ENCODE results near the gene ADARB2.
"Not testable (repeated sequence)": the region's sequence is repeated elsewhere in the genome, so short reads cannot be mapped to it uniquely, and the experiment has no call there.

ADARB2 gene

DNA sequence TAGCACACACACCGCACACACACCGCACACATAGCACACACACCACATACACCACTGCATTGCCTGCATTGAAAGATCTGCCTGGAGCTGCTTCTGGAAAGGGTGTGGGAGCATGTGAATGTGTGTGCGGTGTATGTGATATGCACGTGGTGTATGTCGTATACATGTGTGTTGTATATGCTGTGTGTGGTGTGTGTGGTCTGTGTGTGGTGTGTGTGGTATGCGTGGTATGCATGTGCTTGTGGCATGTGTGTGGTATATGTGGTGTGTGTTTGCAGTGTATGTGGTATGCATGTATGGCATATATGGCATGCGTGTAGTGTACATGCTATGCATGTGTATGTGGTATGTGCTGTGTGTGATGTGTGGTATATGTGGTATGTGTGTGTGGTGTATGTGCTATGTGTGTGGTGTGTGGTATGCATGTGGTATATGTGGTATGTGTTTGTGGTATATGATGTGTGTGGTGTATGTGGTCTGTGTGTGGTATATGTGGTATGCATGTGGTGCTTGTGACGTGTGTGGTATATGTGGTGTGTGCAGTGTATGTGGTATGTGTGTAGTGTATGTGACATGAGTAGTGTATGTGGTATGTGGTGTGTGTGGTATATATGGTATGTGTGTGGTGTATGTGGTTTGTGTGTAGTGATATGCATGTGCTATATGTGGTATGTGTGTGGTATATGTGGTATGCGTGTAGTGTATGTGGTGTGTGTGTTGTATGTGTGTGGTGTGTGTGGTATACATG is 505.0 kb downstream of the ADARB2 start:
- DNase-seq, result no peak

DNA sequence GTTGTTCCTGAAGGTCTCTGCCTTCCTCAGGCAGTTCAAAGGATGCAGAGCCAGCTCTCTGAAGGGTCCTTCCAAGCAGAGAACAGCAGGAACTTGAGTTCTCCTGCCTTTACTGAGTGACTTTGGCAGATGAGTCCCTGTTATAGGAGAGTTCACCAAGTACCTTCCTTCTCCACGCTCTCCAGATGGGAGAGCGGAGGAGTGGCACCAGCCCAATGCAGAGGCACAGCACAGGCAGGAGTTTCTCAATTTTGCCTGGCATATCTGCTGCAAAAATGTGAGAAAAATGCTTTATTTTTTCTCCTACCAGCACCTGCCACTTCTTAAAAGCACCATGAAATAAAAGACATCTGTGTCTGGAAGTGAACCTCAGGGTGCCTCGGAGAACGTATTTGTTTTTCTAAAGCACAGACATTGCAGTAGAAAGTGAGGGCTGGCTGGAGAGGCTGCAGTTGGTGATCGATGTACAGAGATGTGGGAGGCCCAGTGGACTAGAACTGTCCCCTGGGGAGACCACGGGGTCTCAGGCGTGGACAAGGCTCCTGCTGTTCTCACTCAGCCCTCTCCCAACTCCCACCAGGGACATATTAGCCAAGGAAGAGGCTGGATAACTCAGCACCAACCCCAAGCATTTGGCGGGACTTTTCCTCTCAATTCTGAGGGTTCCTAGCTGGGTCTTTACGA is 506.6 kb downstream of the ADARB2 start:
- no peak for DNase-seq

DNA sequence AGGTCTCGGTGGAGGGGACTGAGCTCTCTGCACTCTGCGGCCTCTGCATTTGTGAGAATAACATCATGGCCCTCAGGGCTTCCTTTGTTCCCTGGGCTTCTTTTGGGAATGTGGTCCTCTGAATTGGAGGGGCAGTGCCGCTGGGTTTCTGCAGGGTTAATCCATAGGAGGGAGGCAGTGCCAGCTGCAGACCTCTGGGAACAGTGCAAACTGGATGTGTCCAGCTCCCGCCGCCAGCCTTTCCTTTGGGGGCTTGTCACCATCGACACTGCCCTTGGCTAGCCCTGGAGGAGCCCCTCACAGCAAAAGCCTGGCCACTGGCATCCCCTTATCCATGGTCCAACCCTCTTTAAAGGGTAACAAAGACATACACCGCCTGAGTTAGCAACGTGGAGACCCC is 507.2 kb downstream of the ADARB2 start:
- no peak for DNase-seq

DNA sequence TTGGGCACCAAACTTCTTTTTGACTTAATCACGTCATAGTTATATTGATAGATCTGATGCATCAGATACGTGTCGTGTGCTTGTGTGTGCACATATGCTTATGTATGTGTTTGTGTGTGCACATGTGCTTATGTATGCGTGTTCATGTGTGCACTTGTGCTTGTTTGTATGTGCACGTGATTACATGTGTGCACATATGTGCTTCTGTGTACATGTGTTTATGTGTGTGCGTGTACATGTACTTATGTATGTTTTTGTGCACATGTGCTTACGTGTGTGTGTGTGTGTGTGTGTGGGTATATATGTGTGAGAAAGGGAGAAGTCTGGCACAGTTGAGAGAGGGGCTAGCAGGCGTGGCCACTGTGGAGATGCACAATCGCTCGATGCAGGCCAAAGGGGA is 507.8 kb downstream of the ADARB2 start:
- DNase-seq, result no peak

DNA sequence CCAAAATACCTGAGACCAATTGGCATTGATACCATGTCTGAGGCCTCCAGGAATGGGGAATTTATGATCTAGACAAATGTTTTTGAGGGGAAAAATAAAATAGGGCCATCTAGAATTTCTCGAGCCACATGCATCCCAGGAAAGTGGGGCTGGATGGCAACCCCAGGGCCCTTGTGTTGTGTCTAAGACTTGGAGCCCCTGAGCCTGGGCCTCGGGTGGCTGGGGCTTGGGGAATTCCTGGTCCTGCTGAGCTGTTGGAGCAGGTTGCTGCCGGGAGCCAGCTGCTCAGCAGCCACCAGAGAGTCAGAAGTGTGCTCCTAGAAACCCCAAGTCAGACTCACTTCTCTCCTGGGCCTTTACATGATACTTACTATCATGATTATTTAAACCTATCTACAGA is 508.2 kb downstream of the ADARB2 start:
- no peak for DNase-seq

DNA sequence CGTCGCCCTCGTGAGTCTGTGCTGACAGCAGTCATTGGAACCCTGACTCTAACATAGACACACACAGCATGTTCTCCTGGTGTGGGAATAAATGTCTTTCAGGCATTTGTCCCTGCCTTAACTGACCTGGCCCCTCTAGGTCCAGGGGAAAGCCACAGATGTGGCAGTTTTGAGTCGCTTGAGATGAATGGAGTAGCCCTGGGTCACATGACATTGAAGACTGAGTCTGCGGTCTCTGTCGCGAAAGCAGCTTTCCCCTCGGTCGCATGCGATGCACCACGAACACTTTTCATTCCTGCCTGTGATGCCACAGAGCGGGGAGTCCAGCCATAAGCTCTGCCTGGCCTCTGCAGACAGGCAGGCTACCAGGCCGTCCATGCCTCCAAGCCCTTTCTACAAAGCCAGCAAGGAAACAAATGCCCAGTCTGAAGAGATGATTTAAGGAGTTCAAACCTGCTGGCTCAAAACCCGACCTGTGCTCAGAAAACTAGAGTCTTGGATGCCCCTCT is 508.8 kb downstream of the ADARB2 start:
- no peak for DNase-seq

DNA sequence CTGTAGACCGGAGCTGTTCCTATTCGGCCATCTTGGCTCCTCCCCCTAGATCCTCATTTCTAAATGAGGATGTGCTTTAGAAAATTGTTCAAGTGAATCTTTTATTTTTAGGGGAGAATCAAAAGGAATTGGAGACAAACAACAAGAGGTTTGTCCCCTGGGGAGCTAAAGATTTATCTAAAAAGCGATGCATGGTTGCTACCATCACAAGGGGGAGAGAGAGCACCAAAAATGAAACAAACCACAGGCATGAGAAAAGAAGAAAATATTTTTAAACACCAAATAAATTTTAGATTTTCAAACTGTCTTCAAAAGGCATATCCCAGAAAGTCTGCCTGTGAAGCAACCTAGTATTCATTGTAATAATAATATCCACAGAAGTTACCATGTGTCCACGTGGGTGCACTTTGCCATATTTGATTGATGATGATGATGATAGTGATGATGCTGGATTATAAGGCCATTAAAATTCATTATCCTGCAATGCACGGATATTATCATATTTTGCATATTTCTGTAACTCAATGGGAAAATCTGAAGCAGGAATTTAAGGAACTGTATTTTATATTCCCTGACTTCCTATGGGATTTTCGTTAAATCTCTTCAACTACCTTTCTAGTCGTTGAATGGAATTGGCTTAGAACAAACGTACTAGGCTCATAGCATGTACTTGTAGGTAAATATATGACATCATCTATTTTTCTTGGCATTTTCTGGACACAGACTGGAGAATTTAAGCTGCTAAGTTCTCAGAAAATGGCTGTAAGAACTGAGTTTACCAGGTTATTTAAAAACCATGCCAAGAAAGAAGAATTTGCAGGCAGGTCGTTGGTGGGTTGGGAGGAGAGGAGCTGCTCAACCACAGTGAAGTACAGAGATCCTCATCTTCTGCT is 509.6 kb downstream of the ADARB2 start:
- DNase-seq, result no peak

DNA sequence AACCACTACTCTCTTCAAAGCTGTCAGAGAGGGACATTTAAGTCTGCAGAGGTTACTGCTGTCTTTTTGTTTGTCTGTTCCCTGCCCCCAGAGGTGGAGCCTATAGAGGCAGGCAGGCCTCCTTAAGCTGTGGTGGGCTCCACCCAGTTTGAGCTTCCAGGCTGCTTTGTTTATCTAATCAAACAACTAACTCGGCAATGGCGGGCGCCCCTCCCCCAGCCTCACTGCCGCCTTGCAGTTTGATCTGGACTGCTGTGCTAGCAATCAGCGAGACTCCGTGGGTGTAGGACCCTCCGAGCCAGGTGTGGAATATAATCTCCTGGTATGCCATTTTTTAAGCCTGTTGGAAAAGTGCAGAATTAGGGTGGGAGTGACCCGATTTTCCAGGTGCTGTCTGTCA is 510.4 kb downstream of the ADARB2 start:
- DNase-seq, result not testable (repeated sequence)

DNA sequence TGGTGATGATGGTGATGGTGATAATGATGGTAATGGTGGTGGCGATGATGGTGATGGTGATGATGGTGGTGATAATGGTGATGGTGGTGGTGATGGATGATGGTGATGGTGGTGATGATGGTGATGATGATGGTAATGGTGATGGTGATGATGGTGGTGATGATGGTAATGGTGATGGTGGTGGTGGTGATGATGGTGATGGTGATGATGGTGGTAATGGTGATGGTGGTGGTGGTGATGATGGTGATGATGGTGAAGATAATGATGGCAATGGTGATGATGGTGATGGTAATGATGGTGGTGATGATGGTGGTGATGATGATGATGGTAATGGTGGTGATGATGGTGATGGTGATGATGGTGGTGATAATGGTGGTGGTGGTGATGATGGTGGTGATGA is 517.5 kb downstream of the ADARB2 start:
- DNase-seq, result not testable (repeated sequence)

DNA sequence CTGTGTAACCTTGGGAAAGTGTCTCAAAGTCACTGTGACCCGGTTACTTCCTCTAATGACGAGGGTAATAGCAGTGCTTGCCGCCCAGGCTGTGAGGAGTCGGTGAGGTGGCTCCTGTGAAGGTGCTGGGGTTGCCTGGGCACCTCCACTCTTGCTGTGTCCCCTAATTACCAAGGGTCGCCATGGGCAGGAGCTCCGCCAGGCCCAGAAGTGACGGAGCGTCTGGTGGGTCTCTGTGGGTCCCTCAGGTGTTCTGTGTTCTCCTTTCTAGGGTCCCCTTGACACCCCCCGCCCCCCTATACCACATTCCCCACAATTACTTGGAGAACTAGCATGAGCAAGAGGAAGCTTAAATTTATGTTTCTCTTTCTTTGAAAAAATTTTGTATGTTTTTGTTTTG is 519.7 kb downstream of the ADARB2 start:
- DNase-seq, result no peak

DNA sequence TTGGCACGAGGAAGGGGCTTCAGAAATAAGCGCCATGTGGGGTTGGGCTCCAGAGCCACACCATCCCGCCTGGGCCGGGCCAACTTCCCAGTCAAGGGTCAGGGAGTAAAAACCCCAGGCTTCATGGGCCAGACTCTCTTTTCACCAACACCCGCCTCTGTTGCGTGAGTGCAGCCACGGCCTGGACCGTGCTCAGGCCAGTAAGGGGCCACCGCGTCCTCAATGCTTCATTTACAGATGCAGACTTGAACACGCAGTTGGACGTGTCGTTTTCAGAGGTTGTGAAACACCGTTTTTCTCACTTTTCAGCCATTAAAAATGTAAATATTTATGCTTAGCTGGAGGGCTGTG is 520.1 kb downstream of the ADARB2 start:
- no peak for DNase-seq

DNA sequence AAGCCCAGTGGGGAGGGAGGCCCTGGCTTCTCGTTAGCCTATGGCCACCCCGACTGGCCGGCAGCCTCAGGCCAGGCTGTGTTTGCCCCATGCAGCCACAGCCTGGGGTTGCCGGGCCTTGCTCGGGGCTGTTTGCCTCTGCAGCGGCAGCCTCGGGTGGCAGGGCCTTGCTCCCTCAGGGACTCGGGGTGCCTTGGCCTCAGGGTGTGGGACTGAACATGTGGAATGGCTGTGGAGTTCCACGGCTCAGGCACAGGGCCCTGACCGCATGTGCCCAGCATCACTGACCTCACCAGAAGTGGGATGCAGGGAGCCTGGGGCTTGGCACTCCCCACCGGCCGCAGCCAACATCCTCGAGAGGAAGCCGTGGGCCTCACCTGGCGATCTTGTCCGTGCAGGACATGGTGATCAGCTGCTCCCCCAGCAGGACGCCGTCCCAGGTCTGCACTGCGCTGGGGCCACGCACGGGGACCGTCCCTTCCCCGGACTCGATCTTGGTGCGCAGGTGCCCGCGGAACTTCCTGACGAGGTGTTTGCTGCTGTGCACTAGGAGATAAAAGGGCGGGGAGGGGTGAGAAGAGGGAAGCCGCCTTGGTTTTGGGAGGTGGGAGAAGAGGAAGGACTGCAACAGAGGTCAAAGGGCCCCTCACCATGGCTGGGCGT is 520.6 kb downstream of the ADARB2 start:
- no peak for DNase-seq

DNA sequence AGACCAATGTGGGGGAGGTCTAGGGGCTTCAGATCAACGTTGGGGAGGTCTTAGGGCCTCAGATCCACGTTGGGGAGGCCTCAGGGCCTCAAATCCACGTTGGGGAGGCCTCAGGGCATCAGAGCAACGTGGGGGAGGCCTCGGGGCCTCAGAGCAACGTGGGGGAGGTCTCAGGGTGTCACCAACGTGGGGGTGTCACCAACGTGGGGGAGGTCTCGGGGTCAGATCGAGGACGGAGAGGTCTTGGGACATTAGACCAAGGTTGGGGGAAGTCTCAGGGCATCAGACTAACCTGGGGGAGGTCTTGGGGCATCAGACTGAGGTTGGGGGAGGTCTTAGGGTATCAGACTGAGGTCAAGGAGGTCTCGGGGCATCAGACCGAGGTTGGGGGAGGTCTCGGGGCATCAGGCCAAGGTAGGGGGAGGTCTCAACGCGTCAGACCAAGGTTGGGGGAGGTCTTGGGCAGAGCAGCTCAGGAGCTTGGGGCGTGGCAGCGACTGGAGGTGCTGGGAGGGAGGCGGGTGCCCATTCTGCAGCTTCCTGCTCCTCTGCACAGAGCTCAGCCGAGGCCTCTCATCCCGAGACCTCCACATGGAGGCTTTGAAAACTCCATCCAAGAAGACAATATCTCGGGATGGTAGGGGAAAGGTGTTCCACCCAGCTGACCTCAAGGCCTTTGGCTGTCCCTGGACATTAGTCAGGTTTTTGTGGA is 521.3 kb downstream of the ADARB2 start:
- no peak for DNase-seq

DNA sequence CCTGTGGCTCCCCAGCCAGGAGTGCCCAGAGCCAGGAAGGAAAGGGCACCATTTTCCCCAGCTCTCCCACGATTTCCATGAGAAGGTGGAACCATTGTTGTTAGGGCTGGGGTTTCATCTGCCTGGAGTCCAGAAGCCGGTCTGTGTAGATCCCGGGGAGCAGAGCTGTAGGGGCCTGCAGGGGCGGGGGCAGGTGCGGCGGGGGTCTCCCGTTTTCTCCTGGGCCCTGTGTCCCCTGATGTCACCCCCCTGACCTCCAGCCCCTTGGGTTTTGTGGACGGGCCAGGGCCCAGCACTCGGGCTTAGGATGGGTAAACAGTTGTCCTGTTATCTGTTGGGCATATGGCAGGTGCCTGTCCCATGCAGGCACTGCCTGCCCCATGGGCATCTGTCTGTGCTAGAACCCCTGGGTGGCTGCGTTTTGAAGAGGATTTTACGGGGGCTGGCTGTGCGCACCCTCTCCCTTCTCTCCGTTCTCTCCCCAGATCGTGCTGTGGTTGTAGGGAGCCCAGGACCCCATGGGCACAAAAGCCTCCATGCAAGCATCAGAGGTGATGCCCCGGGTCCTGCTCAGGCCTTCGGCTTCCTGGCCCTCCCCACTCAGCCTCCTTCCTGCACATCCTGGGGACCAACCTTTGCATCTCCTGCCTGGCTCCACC is 522.3 kb downstream of the ADARB2 start:
- no peak for DNase-seq

DNA sequence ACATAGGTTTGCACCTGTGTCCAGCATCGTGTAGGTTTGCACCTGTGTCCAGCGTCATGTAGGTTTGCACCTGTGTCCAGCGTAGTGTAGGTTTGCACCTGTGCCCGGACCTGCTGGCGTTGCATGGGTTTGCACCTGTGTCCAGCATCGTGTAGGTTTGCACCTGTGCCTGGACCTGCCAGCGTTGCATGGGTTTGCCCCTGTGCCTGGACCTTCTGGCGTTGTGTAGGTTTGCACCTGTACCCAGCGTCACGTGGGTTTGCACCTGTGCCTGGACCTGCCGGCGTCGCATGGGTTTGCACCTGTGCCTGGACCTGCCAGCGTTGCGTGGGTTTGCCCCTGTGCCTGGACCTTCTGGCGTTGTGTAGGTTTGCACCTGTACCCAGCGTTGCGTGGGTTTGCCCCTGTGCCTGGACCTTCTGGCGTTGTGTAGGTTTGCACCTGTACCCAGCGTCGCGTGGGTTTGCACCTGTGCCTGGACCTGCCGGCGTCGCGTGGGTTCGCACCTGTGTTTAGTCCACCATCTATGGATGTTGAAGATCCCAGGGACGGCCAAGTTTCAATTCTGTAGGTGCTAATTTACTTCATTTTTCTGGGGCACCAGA is 523.2 kb downstream of the ADARB2 start:
- no peak for DNase-seq

DNA sequence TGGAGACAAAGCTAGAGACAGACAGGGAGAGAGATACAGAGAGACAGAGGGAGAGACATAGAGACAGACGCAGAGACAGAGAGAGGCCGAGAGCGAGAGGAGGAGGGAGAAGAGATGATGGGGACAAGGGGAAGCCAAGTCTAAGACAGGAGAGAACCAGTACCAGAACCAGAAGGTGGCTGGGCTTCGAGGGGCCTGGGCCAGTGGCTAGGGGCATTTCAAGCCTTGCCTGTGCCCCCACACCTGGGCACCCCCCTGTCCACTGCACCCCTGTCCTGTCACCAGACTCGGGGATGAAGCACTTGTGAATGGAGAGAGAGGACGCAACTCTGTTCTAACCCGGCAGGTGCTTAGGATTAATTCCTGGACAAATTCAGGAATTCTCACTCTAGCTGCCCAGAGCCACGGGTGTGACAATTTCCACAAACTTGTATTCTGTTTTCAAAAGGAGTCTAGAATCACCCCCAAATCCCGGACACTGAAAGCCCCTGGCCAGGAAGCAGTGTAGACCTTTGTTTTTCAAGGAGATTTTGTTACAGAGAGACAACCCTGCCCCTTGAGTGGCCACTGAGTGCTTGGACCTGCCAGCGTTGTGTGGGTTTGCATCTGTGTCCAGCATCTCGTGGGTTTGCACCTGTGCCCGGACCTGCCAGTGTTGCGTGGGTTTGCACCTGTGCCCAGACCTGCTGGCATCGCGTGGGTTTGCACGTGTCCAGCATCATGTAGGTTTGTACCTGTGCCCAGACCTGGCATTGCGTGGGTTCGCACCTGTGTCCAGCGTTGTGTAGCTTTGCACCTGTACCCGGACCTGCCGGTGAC is 523.9 kb downstream of the ADARB2 start:
- DNase-seq, result no peak

DNA sequence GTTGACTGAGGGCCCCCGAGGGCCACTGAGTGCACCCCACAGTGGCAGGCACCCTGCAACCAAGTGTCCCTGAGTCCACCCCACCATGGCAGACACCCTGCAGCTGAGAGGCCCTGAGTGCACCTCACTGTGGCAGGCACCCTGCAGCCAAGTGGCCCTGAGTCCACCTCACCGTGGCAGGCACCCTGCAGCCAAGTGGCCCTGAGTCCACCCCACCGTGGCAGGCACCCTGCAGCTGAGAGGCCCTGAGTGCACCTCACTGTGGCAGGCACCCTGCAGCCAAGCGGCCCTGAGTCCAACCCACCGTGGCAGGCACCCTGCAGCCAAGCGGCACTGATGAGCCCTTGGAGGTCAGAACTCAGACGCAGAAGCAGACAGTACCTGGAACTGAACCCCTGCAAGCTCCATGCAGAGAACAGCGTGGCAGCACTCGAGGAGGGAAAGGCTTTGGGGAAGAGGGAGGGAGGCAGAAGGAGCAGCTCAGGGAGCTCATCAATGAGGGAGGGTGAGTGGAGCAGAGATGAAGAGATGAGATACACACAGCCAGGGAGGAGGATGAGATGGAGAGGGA is 524.7 kb downstream of the ADARB2 start:
- DNase-seq, result no peak

DNA sequence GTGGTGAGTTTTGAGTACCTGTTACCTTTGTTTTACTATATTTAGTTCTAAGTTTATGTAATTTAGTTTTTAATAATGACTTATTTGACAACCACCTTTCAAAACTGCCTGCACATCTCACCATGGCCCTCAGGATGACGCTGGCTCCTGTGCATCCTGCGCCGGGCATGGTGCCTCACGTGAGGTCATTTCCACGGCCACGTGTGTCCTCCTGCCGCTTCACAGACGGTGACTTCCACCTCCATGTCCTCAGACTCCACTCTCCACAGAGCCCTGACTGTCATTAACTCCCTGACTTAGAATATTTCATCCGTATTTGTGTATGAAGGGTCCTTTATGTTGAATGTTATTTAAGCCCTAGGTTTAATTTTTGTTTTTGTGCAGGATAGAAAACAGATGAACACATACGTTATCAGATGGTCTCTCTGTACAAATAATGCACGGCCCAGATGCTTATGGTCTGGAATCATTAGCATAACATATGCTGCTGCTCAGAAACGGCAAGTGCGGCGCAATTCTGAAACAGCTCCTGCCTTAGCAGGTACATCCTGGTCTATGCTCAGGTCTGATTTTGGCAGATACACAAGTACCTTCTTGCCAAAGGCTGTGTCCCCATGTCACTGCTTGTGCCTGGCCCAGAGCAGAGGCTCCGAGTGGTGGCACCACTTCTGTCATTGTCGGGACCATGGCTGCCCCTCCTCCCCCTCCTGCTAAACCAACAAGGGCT is 525.3 kb downstream of the ADARB2 start:
- no peak for DNase-seq

DNA sequence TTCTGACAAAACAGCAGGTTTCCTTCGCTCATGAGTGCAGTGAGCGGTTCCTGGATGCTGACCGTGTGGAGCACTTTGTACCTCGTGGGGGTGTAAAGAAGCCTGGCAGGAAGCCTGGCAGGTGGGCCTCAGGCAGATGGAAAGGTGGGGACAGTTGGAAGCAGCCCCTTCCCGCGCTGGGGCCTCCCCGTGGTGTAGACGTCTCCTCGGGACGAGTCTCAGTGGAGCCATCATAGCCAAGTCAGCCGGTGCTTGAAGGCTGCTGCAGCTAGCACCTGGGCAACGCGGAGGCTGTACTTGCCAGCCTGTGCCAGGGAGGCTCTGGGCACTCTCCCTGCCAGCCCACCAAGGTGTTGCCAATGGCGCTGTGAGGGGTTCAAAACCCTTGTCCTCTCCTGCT is 526.7 kb downstream of the ADARB2 start:
- DNase-seq, result no peak

Measured in GDM1 (cell line).